MV-4-11 (cell line): Measurements from ENCODE around the gene UBR2.

Experiments
- DNase-seq: peaks from one replicate; lab custom pipeline; 2025; lab: John Stamatoyannopoulos, UW

The UBR2 gene

GRCh38 chr6:42563697-42564505, at the start of gene UBR2:
Gene UBR2 (plus strand): TSS chr6:42564029. CDS start chr6:42564320, 291 bp downstream.
- DNase-seq = peak; percentile 99

GRCh38 chr6:42514745-42515144, 49.1 kb upstream of the UBR2 start:
- DNase-seq = peak; percentile 90

GRCh38 chr6:42519779-42520178, 44.0 kb upstream of the UBR2 start:
- DNase-seq = no peak

- DNase-seq = peak; percentile 97
These were observed 42.8 kb upstream of the UBR2 start for GRCh38 chr6:42520786-42521607.

GRCh38 chr6:42522036-42522435, 41.8 kb upstream of the UBR2 start:
- DNase-seq = no peak

GRCh38 chr6:42522942-42523814, 40.7 kb upstream of the UBR2 start:
- no peak for DNase-seq

- DNase-seq = no peak
These were observed 38.6 kb upstream of the UBR2 start for GRCh38 chr6:42525206-42525605.

GRCh38 chr6:42526616-42527015, 37.2 kb upstream of the UBR2 start:
- DNase-seq = no peak

- DNase-seq = no peak
These were observed 36.6 kb upstream of the UBR2 start for GRCh38 chr6:42527204-42527603.

- peak; percentile 67 for DNase-seq
These were observed 33.5 kb upstream of the UBR2 start for GRCh38 chr6:42530296-42530695.

GRCh38 chr6:42530751-42531150, 33.1 kb upstream of the UBR2 start:
- DNase-seq = peak; percentile 39

GRCh38 chr6:42532038-42532669, 31.7 kb upstream of the UBR2 start:
- DNase-seq = peak; percentile 62

- peak; percentile 15 for DNase-seq
These were observed 30.0 kb upstream of the UBR2 start for GRCh38 chr6:42533794-42534193.

GRCh38 chr6:42537536-42537935, 26.3 kb upstream of the UBR2 start:
- no peak for DNase-seq

- no peak for DNase-seq
These were observed 24.7 kb upstream of the UBR2 start for GRCh38 chr6:42539135-42539534.

GRCh38 chr6:42545226-42545773, 18.5 kb upstream of the UBR2 start:
- DNase-seq = peak; percentile 39

GRCh38 chr6:42547407-42548329, 16.2 kb upstream of the UBR2 start:
- DNase-seq = peak; percentile 78

- DNase-seq = no peak
These were observed 13.6 kb upstream of the UBR2 start for GRCh38 chr6:42550277-42550676.

GRCh38 chr6:42551217-42551616, 12.6 kb upstream of the UBR2 start:
- no peak for DNase-seq

GRCh38 chr6:42552380-42552779, 11.4 kb upstream of the UBR2 start:
- no peak for DNase-seq
